Measurements from ENCODE around the gene CDKN1A.

GRCh38 chr6:36631326-36632011 lies 47.0 kb upstream of the CDKN1A start:
- TF ChIP-seq POLR2A (IDR thresholded peaks at IDR 0.05; ENCODE audit: low read depth, low read length): no peak
- no peak for TF ChIP-seq POLR2AphosphoS5 (IDR thresholded peaks at IDR 0.05; ENCODE audit: low read depth, low read length)
- TF ChIP-seq TAF1 (IDR thresholded peaks at IDR 0.05; ENCODE audit: low read depth, low read length): no peak
- no peak for TF ChIP-seq PAX5 (IDR thresholded peaks at IDR 0.05; ENCODE audit: insufficient read depth, low read length, severe bottlenecking)
- TF ChIP-seq SPI1 (IDR thresholded peaks at IDR 0.05; ENCODE audit: low read depth, low read length): no peak
- TF ChIP-seq POU2F2 (IDR thresholded peaks at IDR 0.05; ENCODE audit: low read depth, low read length): no peak
